Upper lobe of left lung (tissue), 4 donors: Measurements from ENCODE around the gene MAP3K12.

Experiments
- CTCF ChIP-seq, 6 experiments: fragments of 450-650 bp in 4 of 6; fragments of 200-600 bp in 2 of 6; sonication (generic) in 2 of 6; IDR thresholded peaks; one replicate each; pipeline ENCODE4 v1.5.1; 2016 to 2019; ENCODE audit warnings: antibody characterized with exemption in 6 of 6
- EP300 ChIP-seq, 4 donors: sonication (generic); formaldehyde crosslinking; IDR thresholded peaks; one replicate each; pipeline ENCODE4 v1.5.1; 2017; ENCODE audit warnings: antibody characterized with exemption in 4 of 4, control low read depth in 2 of 4
- POLR2A ChIP-seq, 4 donors: fragments of 450-650 bp; IDR thresholded peaks; one replicate each; pipeline ENCODE4 v1.5.1; 2016 to 2017; ENCODE audit warnings: antibody characterized with exemption in 4 of 4, mild to moderate bottlenecking in 2 of 4
- POLR2AphosphoS5 ChIP-seq, 2 donors: sonication (generic); formaldehyde crosslinking; IDR thresholded peaks; one replicate each; pipeline ENCODE4 v1.5.1; 2017; ENCODE audit warnings: antibody characterized with exemption in 2 of 2

DNA sequence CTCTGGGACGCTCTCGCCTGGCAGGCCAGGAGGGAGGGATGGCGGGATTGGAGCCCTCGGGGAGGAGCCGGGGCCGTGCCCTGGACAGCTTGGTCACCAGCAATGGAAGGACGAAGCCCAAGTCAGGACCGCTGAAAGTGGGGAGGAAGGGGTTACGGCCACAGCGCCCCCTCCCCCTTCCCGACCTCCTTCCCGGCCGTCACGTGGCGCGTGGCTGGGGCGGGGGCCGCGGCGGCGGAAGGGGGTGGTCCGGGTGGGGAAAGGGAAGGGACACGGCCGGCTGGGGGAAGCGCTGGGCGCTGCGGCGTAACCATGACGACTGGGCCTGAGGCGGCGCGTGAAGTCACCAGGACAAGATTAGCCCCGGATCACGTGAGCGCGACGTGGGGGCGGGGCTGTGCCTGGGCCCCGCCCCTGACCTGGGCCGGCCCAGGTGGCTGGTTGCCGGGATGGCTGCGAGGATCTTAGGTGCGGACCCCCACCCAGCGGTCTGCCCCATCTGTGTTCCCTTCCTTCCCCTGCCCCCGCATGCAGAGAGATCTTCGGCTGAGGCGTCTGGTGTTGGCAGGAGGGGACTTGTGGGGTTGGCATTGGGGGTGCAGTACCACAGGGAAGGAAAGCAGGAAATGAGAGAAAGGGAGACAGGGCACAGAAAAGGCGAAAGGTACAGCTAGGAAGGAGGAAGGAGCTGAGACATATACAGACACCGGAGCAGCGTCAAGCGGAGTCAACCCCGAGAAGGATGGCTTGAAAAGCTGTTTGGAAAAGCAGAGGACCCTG is 6.2 kb downstream of the MAP3K12 start:
- TF ChIP-seq EP300 (IDR thresholded peaks at IDR 0.05) (peak in 2 of 4 donors; percentile 69 to 81), POLR2A (IDR thresholded peaks at IDR 0.05) (peak in 2 of 4 donors; percentile 14 to 86), CTCF (IDR thresholded peaks at IDR 0.05) (no peak), POLR2AphosphoS5 (IDR thresholded peaks at IDR 0.05) (peak; percentile 54 to 76)
